Measurements from ENCODE around the gene KCNJ3.

Gene KCNJ3, protein sequence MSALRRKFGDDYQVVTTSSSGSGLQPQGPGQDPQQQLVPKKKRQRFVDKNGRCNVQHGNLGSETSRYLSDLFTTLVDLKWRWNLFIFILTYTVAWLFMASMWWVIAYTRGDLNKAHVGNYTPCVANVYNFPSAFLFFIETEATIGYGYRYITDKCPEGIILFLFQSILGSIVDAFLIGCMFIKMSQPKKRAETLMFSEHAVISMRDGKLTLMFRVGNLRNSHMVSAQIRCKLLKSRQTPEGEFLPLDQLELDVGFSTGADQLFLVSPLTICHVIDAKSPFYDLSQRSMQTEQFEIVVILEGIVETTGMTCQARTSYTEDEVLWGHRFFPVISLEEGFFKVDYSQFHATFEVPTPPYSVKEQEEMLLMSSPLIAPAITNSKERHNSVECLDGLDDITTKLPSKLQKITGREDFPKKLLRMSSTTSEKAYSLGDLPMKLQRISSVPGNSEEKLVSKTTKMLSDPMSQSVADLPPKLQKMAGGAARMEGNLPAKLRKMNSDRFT

DNA sequence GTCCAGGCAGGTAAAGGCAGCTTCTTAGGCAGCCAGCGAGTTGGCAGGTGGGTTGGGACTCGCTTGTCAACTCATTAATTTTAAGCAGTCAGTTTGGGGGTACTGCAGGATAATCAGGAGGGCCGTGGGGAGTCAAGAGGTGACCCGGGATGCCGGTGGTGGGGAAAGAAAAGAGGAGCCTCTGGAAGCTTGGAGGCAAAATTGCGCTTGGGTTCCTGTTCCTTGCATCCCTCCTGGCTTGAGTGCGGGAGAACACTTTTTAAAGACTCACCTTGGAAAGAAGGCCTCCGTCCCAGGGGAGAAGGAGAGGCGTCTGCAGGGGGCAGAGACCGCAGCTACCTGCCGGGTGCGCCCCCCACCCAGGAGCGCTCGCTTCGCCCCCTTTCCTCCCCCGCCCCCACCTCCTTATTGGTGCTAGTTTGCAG, at the start of gene KCNJ3:
TSS of gene KCNJ3 (plus strand) at position 400 of the 425 bp plus-strand sequence. CDS start 81 bp downstream, outside the sequence.
- no peak within 1 kb of the TSS for H3K4me3 ChIP-seq (ENCODE audit: low read depth, low read length)
- TF ChIP-seq, protein P1, sequence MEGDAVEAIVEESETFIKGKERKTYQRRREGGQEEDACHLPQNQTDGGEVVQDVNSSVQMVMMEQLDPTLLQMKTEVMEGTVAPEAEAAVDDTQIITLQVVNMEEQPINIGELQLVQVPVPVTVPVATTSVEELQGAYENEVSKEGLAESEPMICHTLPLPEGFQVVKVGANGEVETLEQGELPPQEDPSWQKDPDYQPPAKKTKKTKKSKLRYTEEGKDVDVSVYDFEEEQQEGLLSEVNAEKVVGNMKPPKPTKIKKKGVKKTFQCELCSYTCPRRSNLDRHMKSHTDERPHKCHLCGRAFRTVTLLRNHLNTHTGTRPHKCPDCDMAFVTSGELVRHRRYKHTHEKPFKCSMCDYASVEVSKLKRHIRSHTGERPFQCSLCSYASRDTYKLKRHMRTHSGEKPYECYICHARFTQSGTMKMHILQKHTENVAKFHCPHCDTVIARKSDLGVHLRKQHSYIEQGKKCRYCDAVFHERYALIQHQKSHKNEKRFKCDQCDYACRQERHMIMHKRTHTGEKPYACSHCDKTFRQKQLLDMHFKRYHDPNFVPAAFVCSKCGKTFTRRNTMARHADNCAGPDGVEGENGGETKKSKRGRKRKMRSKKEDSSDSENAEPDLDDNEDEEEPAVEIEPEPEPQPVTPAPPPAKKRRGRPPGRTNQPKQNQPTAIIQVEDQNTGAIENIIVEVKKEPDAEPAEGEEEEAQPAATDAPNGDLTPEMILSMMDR (IDR thresholded peaks at IDR 0.05; ENCODE audit: control insufficient read depth, extremely low read depth, insufficient read depth), result no peak
- DNase-seq (ENCODE audit: low read depth), result no peak

DNA sequence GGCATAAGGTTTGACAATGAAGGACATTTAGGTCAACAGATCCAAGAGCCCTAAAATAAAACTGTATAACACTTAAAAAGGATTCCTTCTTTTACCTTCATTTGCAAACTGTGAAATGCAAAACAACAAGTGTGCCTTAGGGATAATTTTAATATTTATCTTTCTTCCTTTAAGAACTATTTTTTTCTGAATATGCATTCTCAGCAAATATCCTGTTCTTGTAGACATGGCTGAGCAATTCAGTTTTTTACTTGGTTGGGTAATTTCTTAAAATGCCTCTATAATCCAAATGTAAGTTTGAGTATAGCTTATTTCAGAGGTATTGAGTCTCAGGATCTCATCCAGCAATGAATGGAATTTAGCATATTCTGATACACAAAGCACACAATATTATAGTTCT, 43.0 kb upstream of the KCNJ3 start:
- TF ChIP-seq, protein P1 (IDR thresholded peaks at IDR 0.05; ENCODE audit: control insufficient read depth, extremely low read depth, insufficient read depth), result no peak
- no peak for DNase-seq (ENCODE audit: low read depth)
- no peak overlapping the region for H3K4me3 ChIP-seq (ENCODE audit: low read depth, low read length)

DNA sequence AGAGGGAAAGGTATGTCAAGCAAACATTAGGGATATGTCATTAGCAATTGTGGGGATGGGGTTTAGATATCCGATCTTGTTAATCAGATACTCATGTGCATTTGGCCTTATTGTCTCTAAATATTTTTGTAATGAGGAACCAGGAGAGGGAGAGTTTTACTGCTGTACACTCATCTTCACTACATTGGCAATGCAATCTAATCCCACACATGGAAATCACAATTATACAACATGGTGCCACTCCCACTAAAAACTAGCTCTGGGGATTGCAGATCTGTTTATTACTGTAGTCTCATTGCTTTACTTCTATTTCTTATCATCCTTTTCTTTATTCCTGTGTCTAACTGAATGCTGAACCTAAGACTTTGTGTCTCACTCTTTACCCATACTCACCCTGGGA, 39.6 kb upstream of the KCNJ3 start:
- TF ChIP-seq, protein P1 (IDR thresholded peaks at IDR 0.05; ENCODE audit: control insufficient read depth, extremely low read depth, insufficient read depth), result no peak
- DNase-seq (ENCODE audit: low read depth), result no peak
- H3K4me3 ChIP-seq (ENCODE audit: low read depth, low read length), result no peak overlapping the region

DNA sequence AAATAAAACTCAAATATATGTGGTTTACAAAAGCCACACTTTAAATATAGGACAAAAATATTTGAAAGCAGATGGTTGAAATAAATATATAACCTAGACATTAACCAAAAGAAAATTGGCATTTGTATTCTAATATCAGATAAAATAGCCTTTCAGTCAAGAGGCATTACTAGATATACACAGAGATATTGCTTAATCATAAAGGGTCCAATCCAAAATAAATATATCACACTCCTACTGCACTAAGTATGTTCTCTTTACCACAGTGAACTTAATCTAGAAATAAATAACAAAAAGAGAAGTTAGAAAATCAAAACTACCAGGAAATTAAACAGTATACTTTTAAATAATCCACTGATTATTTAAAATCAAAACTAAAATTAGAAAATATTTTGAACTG, 34.2 kb upstream of the KCNJ3 start:
- DNase-seq (ENCODE audit: low read depth), result no peak
- H3K4me3 ChIP-seq (ENCODE audit: low read depth, low read length), result no peak overlapping the region
- TF ChIP-seq, protein P1 (IDR thresholded peaks at IDR 0.05; ENCODE audit: control insufficient read depth, extremely low read depth, insufficient read depth), result no peak

DNA sequence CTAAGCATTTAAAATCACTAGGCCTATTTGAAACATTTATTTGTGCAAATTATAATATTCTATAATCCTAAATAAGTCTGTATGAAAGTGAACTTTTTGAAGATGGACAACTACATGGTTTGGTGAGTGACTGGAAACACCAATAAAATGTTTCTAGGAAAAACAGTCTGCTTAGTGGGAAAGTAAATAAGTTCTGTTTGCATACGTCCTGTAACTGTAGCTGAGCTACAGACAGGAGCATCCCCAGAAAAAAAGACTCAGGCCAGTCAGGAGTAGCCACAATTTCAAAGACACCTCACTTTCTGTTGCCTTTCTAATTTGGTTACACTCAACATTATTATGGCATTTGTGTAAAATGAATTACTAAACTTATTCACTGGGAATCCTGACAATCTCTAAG, 28.4 kb upstream of the KCNJ3 start:
- DNase-seq (ENCODE audit: low read depth), result no peak
- H3K4me3 ChIP-seq (ENCODE audit: low read depth, low read length), result no peak overlapping the region
- TF ChIP-seq, protein P1 (IDR thresholded peaks at IDR 0.05; ENCODE audit: control insufficient read depth, extremely low read depth, insufficient read depth), result no peak

DNA sequence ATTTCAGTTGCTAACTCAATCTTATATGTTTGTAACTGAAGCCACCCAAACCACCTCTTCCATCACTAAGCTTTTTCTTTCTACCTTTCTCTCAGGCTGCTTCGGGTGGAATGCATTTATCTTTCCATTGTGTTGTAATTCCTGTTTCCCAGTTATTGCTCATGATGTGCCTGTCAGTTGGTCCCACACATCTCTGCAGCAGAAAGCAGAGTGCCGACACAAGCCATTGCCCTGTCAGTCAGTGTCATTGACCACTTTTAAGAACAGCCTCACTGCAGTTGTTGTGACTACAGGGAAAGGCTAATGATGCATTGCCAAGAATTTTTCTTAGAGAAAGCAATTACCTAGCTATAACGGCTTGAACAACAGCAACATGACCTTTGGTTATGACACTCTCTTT, 24.8 kb upstream of the KCNJ3 start:
- H3K4me3 ChIP-seq (ENCODE audit: low read depth, low read length), result no peak overlapping the region
- TF ChIP-seq, protein P1 (IDR thresholded peaks at IDR 0.05; ENCODE audit: control insufficient read depth, extremely low read depth, insufficient read depth), result no peak
- no peak for DNase-seq (ENCODE audit: low read depth)

Data from LNCaP clone FGC (cell line).